ENCODE results near the gene NEURL3. TPM values are rescaled to one million over a fixed set of nuclear protein-coding genes. Genes with fewer than 3 reads are reported as not detected.

Gene NEURL3
- total RNA-seq, 2 donors from 2014 or later: 0.31 TPM; not detected in 1

DNA sequence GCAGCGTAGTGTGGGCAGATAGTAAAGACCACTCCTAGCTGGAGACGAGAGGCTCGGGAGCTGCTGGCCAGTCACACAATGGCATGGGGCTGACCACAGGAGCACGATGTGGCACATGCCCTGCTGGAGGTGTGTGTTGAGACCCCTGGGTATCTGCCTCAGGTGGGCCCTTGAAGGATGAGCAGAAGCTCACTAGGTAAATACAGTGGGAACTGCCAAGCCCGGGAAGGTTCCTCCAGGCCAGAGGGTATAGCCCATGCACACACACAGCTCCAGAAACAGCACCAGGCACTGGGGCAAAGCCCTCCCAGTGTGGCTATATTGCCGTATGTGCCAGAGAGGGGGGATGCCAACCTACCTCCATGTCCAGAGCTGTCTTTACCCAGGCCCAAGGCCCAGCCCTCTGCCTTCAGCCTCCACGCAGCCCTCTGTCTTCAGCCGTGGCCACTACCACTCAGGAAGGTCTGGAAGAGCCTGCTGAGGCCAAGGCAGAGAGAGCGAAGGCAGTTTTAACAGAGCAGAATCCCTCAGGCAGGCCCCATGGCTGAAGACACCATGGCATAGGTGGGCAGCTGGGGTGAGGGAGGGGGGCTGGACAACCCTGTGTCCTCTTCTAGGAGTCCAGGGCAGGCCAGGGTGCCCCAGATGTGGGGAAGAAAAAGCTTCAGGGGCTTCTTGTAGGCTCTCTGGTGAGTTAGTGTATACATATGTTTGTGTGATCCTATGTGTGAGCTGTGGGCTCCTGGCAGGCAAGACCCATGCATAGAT is 24.4 kb upstream of the NEURL3 start:
- ATAC-seq (no peak), DNase-seq (no peak)
- intact Hi-C loops (cut with DNase I): no loop called here

DNA sequence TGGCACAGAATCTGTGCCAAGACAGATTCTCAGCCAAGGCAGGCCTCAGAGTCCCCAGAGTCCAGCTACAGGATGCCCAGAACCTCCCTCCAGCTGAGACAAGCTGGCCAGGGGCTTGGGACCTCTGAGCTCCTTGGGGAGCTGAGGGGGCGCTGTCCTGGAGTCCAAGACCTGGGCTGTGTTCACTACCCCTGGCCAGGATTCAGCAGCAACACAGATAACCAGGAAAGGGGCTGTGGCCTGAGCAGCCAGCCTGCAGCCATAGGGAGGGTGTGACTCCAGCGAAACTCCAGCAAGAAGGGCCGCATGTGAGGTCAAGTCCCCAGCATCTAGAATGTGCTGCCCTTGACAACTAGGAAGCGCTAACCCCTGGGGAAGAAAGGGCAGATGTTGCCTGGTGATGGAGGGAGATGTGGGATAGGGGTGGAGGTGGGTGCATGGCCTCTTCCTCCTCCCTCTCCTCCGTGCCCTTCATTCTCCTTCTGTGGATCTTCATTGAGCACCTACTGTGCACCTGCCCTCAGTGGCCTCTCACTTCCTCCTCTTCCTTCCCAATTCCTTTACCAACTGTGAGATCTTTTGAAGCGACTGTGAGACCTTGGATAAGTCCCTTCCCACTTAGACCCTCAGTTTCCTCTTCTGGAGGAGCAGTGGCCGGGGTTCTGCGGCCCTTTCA is 23.7 kb upstream of the NEURL3 start:
- ATAC-seq: peak; percentile 4 to 8
- intact Hi-C loops (cut with DNase I): no loop called here
- DNase-seq: peak; percentile 77

DNA sequence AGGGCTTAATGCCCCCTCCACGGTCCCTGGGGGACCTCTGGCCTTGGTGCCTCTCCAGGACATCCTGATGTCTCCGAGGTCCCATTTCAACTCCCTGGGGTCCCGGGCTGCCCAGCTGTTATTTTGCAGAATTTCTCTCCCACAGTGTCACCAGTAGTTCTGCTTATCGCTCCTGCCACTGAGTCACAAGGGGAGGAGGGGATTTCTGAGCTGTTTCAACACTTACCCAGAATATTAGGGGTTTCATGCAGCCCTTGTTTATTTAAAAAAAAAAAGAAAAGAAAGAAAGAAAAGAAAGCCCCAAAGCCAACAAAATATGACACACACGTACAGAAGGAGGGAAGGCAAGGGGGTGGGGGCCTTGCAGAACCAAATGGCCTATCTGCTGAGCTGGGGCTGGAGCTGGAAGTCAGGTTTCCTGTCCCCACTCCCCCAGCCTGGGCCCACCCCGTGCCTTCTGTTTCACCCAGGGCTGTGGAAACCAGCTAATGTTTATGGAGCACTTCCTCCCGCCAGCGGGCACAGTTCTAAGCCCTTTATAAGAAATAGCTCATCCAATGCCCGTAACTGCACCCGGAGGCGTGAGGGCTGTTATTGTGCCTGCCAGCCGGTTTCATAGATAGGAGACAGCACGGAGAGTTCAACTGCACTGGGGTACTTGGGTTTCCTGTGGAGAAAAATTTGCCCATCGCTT is 23.0 kb upstream of the NEURL3 start:
- intact Hi-C loops (cut with DNase I): no loop called here
- peak; percentile 20 to 27 for ATAC-seq
- peak; percentile 86 for DNase-seq

DNA sequence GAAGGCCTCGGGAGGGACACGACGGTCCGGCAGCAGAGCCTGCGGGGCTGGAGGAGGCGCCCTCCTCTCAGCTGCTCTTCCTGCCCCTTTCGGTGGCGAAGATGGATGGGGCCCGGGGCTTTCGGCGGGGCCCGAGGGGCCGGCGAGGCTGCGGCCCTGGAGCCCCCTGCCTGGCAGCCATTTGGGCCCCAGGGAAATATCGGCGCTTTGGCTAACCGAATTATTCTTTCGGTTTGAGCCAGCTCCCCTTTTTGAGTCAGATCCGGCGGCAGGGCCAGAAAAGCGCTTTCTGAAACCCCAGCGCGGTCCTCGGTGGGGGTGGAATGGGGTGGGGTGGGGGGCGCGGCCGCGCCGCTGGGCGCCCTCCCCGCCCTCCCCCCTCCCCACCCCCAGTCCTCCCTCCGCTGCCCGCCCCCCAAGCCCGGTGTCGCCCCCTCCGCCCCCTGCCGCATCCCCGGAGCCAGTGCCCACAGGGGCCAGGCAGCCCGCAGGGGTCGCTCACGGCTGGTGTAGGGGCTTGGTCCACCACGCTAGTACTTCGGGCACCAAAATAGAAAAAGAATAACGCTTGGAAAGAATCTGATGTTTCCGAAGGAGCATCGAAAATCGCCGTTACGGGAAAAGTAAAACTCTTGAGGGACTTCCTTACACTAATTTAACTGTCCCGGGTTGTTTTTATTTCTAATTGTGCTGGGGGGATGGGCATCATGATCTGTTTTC is 22.3 kb upstream of the NEURL3 start:
- intact Hi-C loops (cut with DNase I): no loop called here
- DNase-seq (no peak), ATAC-seq (peak; percentile 6 to 40)

DNA sequence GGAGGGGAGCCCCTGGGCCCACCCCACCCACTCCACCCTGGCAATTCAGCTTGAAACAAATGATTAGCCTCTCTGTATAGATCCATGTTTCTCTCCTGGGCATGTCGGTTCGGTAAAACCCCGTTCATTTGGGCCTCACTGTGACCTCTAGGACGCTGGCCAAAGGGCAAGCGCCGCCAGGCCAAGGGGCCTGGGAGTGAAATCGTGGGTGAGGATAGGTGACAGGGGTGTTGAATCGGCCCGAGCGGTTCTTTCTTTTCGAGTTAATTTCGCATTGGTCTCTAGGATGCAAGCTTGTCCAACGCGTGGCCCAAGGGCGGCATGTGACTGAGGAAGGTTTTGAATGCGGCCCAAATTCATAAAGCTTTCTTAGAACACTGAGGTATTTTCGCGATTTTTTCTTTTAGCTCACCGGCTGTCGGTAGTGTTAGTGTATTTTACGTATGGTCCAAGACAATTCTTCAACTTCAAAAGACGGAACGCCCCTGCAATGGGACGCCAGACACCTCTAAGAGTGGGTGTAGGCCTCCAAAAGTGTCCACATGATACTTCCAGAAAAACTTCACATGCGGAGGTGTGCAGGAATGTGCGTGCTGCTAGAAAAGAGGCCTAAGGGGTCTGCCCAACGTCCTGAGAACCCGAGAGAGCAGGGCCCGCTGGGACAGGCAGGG is 21.6 kb upstream of the NEURL3 start:
- ATAC-seq (no peak), DNase-seq (no peak)
- intact Hi-C loops (cut with DNase I): no loop called here

DNA sequence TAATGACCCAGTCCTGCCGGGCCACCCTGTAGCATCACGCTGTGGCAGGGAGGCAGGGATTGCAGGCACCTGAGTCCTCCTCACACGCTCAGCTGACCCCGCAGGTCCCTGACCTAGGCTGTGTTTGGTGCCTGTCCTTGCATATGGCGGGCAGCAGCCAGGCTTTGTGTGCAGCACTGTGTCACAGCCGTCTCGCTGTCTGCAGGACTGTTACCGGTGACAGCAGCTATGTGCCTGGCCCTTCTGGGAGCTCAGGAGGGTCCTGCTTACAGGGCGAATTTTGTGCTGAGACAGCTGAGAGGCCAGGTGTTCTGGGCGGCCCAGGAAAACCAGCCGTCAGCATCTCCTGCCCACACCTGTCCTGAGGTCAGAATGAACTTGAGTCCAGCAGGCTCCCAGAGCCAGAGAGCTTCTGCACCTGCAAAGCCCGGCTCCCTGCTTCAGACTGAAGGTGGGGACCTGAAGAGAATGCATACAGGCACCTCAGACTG is 21.0 kb upstream of the NEURL3 start:
- DNase-seq (no peak), ATAC-seq (no peak)
- intact Hi-C loops (cut with DNase I): no loop called here

DNA sequence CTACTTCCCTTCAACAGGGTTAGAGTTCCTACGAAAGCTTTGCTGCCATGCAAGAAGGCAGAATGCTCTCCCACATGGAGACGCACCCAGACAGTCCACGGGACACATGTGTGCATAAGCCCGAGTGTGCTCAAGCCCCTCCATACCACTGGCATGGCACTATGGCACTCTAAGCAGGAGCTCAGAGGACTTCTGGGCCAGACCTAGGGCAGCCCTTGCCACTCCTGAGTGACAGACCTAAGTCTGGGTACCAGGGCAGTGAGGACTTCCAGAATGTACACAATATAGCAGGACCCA is 20.0 kb upstream of the NEURL3 start:
- intact Hi-C loops (cut with DNase I): no loop called here
- DNase-seq: no peak
- no peak for ATAC-seq

DNA sequence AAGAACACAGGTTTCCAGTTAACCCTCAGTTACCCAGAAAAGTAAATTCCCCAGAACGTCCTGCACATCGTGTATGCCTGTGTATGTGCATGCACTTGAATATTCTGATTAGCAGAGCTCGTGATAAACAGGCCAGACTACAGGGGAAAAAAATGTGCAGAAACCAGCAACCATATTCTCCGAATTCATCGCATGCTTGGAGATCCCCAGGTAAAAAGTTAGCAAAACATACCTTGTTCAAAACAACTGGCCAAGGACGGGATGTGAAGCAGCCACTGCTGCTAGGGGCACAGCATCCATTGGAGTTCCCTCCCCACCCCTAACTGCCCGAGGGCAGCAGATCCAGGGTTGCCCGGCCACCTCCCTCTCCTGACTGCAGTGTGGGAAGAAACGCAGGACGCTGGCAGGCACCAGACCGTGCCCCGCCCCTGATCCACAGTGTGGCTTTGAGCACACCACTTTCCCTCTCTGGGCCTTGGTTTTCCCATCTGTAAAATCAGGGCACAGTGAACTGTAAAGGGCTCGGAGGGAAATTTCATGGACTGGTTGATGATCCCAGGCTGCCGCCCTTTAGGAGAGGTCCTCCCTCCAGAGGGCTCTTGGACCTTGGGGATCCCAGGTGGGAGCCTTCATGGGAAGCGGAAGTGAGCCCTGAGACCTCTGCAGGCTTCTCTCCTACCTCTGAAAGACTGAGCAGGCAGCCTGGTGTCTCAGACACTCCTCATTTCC is 19.5 kb upstream of the NEURL3 start:
- DNase-seq: no peak
- ATAC-seq: no peak
- intact Hi-C loops (cut with DNase I): no loop called here

DNA sequence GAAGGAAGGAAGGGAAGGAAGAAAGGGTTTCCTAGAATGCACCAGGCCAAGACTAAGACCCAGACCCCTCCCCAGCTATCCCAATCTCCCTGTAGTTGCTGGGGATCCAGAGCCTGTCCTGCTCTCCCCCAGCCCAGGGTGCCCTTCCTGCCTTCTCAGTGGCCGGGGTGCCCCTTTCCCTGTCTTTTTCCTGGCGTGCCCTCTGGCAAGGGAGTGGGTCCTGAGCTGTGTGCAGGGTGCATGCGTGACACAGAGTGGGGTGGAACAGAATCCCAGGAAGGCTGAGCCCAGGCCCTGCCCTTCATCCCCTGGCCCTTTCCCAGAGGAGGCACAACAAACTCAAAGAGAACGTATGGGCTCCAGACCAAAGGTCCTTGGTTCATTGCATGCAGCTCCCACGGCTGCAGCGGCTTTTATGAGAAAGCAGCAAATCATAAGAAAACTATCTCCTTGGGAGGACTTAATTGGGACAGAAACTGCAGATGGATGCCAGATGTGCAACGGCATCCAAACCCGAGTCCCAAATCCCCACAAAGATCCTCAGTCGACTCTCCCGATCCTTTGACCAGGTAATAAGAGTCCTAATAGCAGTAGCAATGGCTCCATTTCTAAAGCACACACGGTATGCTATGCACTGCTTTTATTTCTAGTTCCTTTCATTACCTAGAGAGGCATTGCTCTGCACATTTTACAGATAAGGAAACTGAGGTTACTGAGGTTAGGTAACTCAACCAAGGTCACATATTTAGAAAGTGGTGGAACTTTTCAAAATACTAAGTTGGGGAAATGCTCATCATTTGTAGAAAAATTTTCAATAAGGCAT is 18.7 kb upstream of the NEURL3 start:
- ATAC-seq (no peak), DNase-seq (no peak)
- intact Hi-C loops (cut with DNase I): no loop called here

DNA sequence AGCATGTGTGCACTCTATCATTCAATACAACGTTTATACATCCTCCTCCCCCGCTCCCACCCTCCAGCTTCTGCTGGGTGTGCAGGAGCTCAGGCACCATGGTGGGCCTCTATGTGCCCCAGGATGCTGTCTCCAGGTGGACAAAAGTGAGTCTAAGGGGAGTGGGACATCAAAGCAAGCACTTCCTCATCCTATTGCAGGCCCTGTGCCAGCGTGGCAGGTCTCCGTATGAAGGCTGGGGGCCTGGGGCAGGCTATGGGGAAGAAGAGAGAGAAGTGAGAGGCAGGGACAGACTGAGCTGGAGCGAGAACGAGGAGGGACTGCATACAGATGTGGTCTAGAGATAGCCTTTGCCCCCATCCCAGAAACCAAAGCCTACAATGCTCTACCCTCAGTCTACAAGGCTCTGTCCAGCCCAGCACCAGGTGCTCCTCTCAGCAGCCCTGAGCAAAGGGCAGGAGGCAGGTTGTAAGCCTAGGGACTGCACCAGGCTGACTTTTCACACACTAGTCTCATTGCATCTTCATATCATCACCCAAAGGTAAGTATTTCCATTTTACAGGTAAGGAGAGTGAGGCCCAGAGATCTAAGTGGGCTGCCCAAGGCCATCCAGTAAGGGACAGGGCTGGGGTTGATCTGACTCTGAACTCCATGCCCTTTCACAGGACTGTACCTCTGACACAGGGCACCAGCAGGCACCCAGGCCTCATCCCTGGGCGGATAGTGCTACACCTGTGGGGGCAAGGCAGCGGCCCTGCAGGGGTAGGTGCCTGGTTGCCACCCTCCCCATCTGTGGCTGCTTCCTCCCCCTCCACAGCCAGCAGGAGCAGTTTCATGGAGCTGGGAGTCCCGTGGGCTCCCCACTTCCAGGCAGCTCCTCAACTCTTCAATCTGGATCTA is 17.4 kb upstream of the NEURL3 start:
- ATAC-seq (no peak), DNase-seq (no peak)
- intact Hi-C loops (cut with DNase I): no loop called here

DNA sequence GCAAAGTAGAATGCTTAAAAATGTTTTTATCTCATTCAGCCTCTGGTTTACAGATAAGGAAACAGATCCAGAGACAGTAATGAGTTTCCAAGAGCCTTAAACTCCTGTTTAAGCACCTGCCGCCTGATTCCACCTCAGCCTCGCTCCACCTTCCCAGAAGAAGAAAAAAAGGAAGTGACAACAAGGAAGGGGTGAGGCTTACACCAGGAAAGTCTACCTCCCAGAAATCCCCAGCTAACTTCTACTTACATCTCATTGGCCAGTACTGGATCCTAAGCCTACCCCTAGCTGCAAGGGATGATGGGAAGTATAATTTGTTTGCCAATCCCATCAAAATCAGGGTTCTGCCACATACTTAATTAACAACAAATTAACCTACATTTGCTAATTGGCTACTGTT is 16.1 kb upstream of the NEURL3 start:
- ATAC-seq: no peak
- intact Hi-C loops (cut with DNase I): no loop called here
- no peak for DNase-seq

DNA sequence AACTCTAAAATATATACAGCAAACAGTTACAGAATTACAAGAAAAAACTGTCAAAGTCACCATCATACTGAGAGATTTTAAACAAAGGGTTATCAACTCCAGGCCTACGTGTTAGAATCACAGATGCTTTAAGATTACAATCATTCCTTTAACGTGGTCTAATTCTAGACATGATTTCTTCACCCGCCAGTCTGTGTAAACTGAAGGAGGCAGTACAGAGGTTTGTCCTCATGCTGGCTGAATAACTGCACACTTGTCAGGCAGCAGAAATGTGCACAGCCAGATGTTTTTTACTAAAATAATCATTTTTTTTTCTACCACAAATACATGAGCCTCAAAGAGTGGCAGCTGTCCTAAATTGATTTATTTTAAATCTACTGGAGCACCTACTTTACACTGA is 15.5 kb upstream of the NEURL3 start:
- intact Hi-C loops (cut with DNase I): no loop called here
- ATAC-seq (no peak), DNase-seq (no peak)

DNA sequence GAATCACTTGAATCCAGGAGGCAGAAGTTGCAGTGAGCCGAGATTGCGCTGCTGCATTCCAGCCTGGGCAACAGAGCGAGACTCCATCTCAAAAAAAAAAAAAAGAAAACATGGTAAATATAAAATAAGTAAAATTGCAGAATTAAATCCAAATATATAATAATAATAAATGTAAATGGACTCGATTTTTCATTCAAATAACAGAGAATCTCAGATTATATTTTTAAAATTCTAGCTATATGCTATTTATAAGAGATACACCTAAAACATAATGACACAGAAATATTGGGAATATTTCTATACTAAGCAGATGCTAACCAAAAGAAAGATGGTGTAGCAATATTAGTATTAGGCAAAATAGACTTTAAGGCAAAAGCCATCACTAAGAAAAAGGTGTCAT is 15.1 kb upstream of the NEURL3 start:
- intact Hi-C loops (cut with DNase I): no loop called here
- DNase-seq (no peak), ATAC-seq (no peak)

DNA sequence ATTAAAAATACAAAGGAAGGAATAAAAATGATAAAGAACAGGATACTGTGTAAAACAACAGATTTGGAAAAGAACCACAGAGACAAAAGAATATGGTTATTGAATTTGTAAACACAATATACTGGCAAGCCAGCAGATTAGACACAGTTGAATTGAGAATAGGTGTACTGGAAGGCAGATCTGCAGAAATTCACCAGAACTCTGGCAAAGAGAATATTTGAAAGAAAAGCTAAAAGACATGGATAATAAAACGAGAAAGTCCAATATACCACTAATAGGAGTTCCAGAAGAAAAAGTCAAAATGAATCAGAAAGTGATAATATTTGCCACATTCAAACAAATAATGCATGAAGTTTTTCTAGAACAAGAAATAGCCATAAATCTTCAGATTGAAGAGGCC is 11.9 kb upstream of the NEURL3 start:
- intact Hi-C loops (cut with DNase I): loop anchor here in 1 of 2 donors (10.0 kb wide), 1 partner anchor 212 kb away; the partner anchor contains the start of gene SNRNP200
- DNase-seq (no peak), ATAC-seq (no peak)

DNA sequence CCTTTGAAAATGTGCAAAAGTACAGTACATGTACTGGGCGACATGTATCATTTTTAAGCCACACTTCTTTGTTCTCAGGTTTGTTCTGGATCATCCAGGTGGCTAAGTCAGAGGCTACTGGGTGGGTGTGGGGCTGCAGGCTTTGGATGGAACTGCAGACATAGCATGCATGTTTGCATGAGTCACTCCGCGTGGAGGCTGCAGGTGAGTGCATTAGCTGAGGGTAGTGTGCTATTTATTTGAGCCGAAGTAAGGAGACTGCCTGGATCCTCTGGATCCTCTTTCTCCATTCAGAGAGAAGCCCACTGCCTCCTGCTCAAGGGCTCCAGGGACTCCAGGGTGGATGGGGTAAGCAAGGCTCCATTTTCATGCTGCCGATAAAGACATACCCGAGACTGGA is 9.4 kb upstream of the NEURL3 start:
- no peak for DNase-seq
- intact Hi-C loops (cut with DNase I): loop anchor here in 1 of 2 donors (10.0 kb wide), 1 partner anchor 210 kb away; the partner anchor contains the start of gene SNRNP200

DNA sequence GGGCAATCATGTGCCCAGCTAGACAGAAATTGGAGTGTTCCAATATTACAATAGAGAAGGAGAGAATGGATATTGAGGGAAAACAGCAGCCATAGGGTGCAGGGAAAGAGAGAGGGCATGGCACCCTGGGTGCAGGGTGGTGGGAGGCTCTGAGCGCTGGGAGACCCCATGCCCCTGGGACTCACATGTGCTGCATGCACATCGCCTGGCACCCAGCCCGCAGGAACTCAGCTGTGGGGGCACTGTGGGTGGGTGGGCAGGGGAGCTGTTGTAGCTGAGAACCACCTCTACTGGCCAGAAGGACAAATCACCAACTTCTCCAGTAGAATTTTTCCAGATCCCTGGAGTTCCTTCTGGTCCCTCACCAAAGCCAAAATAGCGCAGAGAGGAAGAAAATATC is 7.2 kb upstream of the NEURL3 start:
- no peak for ATAC-seq
- DNase-seq: no peak
- intact Hi-C loops (cut with DNase I): loop anchor here in 1 of 2 donors (10.0 kb wide), 1 partner anchor 208 kb away; the partner anchor contains the start of gene SNRNP200

More for the DNA sequence above, 9.4 kb upstream of the NEURL3 start:
- ATAC-seq: no peak

Measured in left cardiac atrium (tissue), 4 donors.